Smooth muscle cell of the coronary artery (primary cell): ENCODE measurements around the gene ZNF212. TPM values are rescaled to one million over a fixed set of nuclear protein-coding genes. Genes with fewer than 3 reads are reported as not detected.

Source experiments
- total RNA-seq: library from RNA; depleted of rRNA; stranded (reverse); fragments of >200 nt; gene quantifications from 2 replicates; pipeline ENCODE4 v1.2.3, GENCODE V29; 2014; ENCODE audit warnings: low replicate concordance

The ZNF212 gene
- 3.5 and 4.0 TPM in 2 replicates for total RNA-seq

DNA sequence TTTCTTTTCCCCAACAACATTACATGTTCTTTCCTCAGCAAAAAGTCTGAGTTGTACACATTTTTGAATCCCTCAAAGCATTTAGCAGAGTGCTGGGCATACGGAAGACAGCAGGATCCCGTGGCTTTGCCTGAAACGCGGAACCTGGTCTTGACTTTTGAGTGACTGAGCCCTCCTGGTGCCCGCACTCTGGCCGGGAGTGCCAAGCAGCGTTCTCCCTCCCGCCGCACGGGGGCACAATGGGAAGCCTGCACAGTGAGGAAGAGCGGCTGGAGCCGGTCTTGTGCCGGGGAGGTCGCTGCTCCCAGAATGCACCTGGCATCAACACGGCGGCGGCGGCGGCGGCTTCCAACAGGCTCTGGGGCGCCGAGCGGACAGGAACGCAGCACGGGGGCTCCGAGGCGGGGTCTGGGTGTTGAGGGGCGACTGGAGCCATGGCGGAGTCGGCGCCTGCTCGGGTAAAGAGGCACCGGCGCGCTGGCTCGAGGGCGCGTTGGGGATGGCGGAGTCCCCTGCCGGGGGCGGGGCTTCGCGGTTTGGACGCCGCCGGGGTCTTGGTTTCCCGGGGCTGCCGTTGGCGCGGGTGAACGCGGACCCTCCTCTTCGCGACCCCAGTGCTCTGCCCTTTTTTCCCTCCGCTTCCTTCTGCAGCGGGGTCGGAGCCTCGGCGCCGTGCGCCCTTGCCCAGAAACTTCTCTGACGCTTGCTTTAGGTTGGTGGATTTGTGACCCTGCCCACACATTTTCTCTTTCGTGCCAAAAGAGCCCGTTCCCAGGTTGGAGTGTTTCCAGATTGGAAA, at the start of gene ZNF212:
Gene ZNF212, plus strand, starts transcription at position 307 of the 799 bp plus-strand sequence. Its CDS starts 128 bp downstream, at position 435.

DNA sequence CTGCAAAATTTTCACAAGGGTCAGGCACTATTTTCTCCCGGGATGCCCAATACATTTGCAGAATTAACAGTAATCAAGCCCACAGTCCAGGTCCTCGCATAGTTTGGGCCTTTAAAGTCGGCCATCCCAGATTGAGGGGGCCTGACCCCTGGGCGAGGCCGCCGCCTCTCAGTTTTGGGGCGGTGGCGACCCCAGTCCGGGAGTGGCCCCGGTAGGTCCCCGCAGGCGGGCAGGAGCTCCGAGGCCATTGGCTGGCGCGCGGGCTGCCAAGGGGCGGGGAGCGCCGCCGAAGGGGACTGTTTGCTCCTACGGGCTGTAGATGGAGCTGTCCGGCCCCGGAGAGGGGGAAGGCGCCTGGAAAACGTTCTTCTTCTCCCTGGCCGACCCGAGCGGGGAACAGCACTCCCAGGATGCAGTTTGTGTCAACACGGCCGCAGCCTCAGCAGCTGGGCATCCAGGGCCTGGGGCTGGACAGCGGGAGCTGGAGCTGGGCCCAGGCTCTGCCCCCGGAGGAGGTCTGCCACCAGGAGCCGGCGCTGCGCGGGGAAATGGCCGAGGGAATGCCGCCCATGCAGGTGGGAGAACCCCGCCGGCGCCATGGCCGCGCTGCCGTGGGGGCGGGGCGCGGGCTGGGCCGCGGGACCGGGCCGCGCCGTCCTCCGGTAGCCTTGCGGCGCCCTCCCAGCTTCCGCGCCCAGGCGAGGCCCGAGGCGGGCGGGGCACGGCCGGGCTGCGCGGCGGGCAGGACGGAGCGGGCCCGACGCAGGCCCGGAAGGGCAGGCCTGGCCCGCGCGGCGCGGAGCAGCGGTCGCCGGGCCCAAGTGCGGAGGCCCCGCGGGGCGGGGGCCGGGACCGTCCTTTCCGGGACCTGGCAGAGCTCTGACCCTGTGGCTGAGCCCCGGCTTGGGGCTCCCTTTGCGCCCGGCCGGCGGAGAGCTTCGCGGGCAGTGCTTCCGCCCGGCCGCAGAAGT, 44.0 kb upstream of the ZNF212 start, which contains the start of gene ZNF282:
Gene ZNF282, plus strand, starts transcription at position 367 of the 971 bp plus-strand sequence. Its CDS starts 44 bp downstream, at position 411.

DNA sequence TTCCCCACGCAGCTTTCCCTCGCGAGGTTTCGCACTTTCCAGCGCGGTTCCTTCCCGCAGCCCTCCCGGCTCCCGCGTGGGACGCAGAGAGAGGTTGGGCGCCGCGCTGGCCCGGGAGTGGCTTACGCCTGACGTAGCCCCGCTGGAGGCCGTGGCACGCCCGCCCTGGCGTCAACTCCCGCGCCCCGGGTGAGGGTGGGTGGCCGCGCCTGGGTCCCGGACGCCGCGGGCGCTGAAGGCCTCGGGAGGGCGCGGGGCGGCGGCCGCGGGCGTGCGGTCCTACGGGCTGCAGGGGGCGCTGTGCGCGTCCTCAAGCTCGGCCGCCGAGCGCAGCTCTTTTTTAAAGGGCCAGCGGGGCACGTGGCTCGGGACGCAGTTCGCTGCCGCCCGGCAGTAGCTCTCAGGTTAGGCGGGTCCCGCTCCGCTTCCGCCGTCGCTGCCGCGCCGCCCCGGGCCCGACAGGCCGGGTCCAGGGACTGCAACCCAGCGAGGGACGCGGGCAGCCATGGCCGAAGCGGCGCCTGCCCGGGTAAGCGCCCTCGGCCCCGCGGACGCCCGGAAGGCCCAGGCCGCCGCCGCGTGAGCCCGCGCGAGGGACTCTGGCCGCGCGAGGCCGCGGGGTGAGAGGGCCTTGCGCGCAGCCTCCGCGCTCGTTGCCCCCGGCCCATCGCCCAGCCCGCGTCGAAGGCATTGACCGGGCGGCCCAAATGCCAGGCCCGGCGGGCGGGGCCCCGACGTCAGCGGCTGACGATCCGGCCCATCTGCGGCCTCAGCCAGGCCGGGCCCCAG, 22.6 kb downstream of the ZNF212 start, which contains the start of gene ZNF783:
Gene ZNF783, plus strand, starts transcription at position 368 of the 789 bp plus-strand sequence. Its CDS starts 138 bp downstream, at position 506.

Other genes starting within 250 kb of the ZNF212 start
- 284 and 381 TPM in 2 replicates for gene PDIA4, start 211.1 kb upstream of the ZNF212 start, total RNA-seq
- 3.6 and 5.0 TPM in 2 replicates for gene ZNF786, start 148.9 kb upstream of the ZNF212 start, total RNA-seq
- gene ZNF425, start 113.3 kb upstream of the ZNF212 start, total RNA-seq: 3.6 and 4.2 TPM in 2 replicates
- gene ZNF398, start 92.2 kb upstream of the ZNF212 start, total RNA-seq: 4.0 and 4.7 TPM in 2 replicates
- 17.3 and 17.9 TPM in 2 replicates for gene ZNF282, start 44.1 kb upstream of the ZNF212 start, total RNA-seq
- 9.3 and 10.8 TPM in 2 replicates for gene ZNF783, start 22.5 kb downstream of the ZNF212 start, total RNA-seq
- gene ZNF777, start 221.4 kb downstream of the ZNF212 start, total RNA-seq: 2.7 and 3.5 TPM in 2 replicates